T-helper 2 cell treated with Interferon-gamma antibody and Interleukin-4, amounts not matched to agents 5 μg/mL and 100 μg/mL, for 36 hours (primary cell): ENCODE measurements around the gene C19orf12.

Experiments
- DNase-seq: peaks from one replicate; pipeline ENCODE4 v3.0.0; 2021; ENCODE audit warnings: low spot score
- H3K27ac Mint-ChIP-seq: one replicate; pipeline ENCODE4 v1.8.0; 2021; ENCODE audit warnings: mild to moderate bottlenecking, mixed read lengths
- H3K27me3 Mint-ChIP-seq: one replicate; pipeline ENCODE4 v1.8.0; 2021; ENCODE audit warnings: low read depth, mixed read lengths
- H3K36me3 Mint-ChIP-seq: one replicate; pipeline ENCODE4 v1.8.0; 2021; ENCODE audit warnings: low read depth, mixed read lengths
- H3K4me1 Mint-ChIP-seq: one replicate; pipeline ENCODE4 v1.8.0; 2021; ENCODE audit warnings: low read depth, mixed read lengths
- H3K4me3 Mint-ChIP-seq: one replicate; pipeline ENCODE4 v1.8.0; 2022; ENCODE audit warnings: mild to moderate bottlenecking, moderate library complexity, mixed read lengths
- H3K9me3 Mint-ChIP-seq: one replicate; pipeline ENCODE4 v1.8.0; 2021; ENCODE audit warnings: mixed read lengths

C19orf12 gene

GRCh38 chr19:29681422-29682235, 33.4 kb downstream of the C19orf12 start:
- Mint-ChIP-seq H3K27me3 (no peaks in the 10 kb centered on the region), H3K4me3 (peak overlapping the region; percentile 66), H3K9me3 (no peaks in the 10 kb centered on the region), H3K27ac (peak overlapping the region; percentile 85), H3K36me3 (peaks cover 23% of the 10 kb centered on the region), H3K4me1 (peaks cover 42% of the 10 kb centered on the region)
- no peak for DNase-seq

GRCh38 chr19:29680937-29681336, 34.1 kb downstream of the C19orf12 start:
- Mint-ChIP-seq H3K36me3 (peaks cover 26% of the 10 kb centered on the region), H3K27me3 (no peaks in the 10 kb centered on the region), H3K4me1 (peaks cover 47% of the 10 kb centered on the region), H3K9me3 (no peaks in the 10 kb centered on the region), H3K27ac (peak overlapping the region; percentile 85), H3K4me3 (peak overlapping the region; percentile 66)
- DNase-seq: no peak

GRCh38 chr19:29680447-29680846, 34.6 kb downstream of the C19orf12 start:
- Mint-ChIP-seq H3K27me3 (no peaks in the 10 kb centered on the region), H3K9me3 (no peaks in the 10 kb centered on the region), H3K4me3 (peak overlapping the region; percentile 66), H3K27ac (peak overlapping the region; percentile 85), H3K36me3 (peaks cover 30% of the 10 kb centered on the region), H3K4me1 (peaks cover 47% of the 10 kb centered on the region)
- peak; percentile 83 for DNase-seq

DNA sequence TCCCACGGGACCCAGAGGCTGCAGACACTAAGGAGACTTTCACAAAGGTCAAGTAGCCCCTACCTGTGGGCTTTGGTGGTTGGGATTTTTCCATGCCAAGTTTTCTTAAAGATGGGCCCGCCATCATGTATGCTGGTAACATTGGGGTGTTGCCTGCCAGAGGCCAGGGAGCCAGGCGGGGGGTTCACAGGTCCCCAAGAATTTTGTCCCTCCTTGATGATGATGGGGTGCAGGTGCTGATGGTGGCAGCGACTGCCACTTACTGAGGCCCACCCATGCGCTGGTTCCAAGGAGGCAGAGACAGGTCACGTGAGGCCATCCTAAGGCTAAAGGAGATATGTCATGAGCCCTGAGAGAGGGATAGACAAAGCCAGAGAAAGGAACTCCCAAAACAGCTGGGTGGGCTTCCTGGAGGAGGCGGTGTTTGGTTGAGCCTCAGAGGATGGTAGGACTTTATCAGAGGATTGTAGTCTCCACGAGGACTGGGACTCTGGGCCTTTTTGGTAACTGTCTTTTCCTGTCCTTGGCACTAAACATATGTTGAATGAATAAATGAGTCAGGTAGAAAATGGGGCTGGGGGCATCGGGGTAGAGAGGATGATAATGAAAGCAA, 35.4 kb downstream of the C19orf12 start:
- Mint-ChIP-seq H3K4me1 (peaks cover 41% of the 10 kb centered on the region), H3K27ac (peak overlapping the region; percentile 80), H3K27me3 (no peaks in the 10 kb centered on the region), H3K36me3 (peaks cover 34% of the 10 kb centered on the region), H3K9me3 (no peaks in the 10 kb centered on the region), H3K4me3 (peak overlapping the region; percentile 53)
- DNase-seq: no peak

- peaks cover 40% of the 10 kb centered on the region for H3K4me1 Mint-ChIP-seq
Observed at GRCh38 chr19:29678484-29679106, 36.5 kb downstream of the C19orf12 start.

GRCh38 chr19:29677001-29677817, 37.9 kb downstream of the C19orf12 start:
- DNase-seq: no peak
- Mint-ChIP-seq H3K27ac (peak overlapping the region; percentile 73), H3K9me3 (no peaks in the 10 kb centered on the region), H3K27me3 (no peaks in the 10 kb centered on the region), H3K4me1 (peaks cover 47% of the 10 kb centered on the region), H3K36me3 (peaks cover 53% of the 10 kb centered on the region), H3K4me3 (no peak overlapping the region)

More at GRCh38 chr19:29678484-29679106, 36.5 kb downstream of the C19orf12 start:
- Mint-ChIP-seq H3K4me3 (no peak overlapping the region), H3K9me3 (no peaks in the 10 kb centered on the region), H3K36me3 (peaks cover 40% of the 10 kb centered on the region), H3K27me3 (no peaks in the 10 kb centered on the region), H3K27ac (no peak overlapping the region)
- no peak for DNase-seq

- Mint-ChIP-seq H3K27ac (peak overlapping the region; percentile 73), H3K27me3 (no peaks in the 10 kb centered on the region), H3K4me3 (no peak overlapping the region), H3K36me3 (peaks cover 57% of the 10 kb centered on the region), H3K9me3 (no peaks in the 10 kb centered on the region), H3K4me1 (peaks cover 53% of the 10 kb centered on the region)
- DNase-seq: no peak
Observed at GRCh38 chr19:29676586-29676985, 38.5 kb downstream of the C19orf12 start.

DNA sequence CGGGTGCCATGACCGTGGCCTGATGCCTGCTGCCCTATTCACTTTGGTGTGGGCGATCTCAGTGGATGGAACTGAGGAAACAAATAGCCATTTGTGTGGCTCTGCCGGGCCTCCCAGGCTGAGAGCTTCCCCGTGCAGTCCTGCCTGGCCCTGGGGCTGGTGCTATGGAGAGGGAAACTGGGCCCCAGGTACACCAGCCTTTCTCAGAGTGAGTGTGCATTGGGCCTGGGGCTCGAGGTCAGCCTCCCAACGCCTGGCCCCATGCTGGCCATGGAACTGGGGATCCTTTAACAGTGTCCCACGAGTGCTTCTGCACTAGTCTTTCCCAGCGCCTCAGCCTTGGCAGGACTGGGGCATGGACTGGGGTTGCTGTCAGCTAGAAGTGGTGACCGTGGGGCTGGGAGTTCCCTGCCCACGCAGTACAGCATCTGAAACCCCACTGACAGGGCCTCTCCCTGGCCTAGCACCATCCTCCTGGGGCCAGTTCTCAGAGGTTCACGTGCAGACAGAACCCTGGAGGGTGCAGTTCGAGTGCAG, 39.3 kb downstream of the C19orf12 start:
- DNase-seq: no peak
- H3K27ac Mint-ChIP-seq: no peak overlapping the region
- H3K9me3 Mint-ChIP-seq: no peaks in the 10 kb centered on the region

DNA sequence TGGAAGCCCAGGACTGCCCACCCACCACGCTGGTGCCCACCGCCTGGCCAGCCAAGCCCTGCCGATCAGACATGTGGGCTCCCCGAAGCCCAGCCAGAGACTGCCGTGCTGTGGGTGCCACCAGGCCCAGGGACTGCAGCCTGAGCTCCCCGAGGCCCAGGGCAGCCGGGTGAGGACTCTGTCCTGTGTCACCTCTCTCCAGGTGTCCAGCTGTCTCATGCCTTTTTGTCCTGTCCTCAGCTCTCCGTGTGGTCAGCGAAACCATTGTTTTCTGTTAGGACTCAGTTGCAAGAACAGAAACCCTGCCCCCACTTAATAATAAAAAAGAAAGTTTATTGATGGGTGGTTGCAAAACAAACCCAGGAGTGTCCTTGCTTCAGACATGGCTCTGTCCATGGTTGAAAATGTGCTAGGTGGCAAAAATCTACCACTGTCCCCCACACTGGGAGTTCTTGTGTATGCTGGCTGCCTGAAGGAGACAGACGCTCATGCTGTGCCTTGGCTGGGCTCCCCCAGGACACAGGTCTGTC, 39.9 kb downstream of the C19orf12 start:
- DNase-seq: no peak
- no peaks in the 10 kb centered on the region for H3K9me3 Mint-ChIP-seq
- no peak overlapping the region for H3K27ac Mint-ChIP-seq
- H3K27me3 Mint-ChIP-seq: no peaks in the 10 kb centered on the region
- H3K36me3 Mint-ChIP-seq: peaks cover 65% of the 10 kb centered on the region
- no peak overlapping the region for H3K4me3 Mint-ChIP-seq
- peaks cover 52% of the 10 kb centered on the region for H3K4me1 Mint-ChIP-seq

More for the DNA sequence above, 39.3 kb downstream of the C19orf12 start:
- peaks cover 53% of the 10 kb centered on the region for H3K4me1 Mint-ChIP-seq
- H3K27me3 Mint-ChIP-seq: no peaks in the 10 kb centered on the region
- peaks cover 62% of the 10 kb centered on the region for H3K36me3 Mint-ChIP-seq
- H3K4me3 Mint-ChIP-seq: no peak overlapping the region

GRCh38 chr19:29674374-29675119, 40.5 kb downstream of the C19orf12 start:
- Mint-ChIP-seq H3K9me3 (no peaks in the 10 kb centered on the region), H3K4me3 (no peak overlapping the region), H3K36me3 (peaks cover 67% of the 10 kb centered on the region), H3K27ac (no peak overlapping the region), H3K27me3 (no peaks in the 10 kb centered on the region), H3K4me1 (peaks cover 51% of the 10 kb centered on the region)
- DNase-seq: no peak

DNA sequence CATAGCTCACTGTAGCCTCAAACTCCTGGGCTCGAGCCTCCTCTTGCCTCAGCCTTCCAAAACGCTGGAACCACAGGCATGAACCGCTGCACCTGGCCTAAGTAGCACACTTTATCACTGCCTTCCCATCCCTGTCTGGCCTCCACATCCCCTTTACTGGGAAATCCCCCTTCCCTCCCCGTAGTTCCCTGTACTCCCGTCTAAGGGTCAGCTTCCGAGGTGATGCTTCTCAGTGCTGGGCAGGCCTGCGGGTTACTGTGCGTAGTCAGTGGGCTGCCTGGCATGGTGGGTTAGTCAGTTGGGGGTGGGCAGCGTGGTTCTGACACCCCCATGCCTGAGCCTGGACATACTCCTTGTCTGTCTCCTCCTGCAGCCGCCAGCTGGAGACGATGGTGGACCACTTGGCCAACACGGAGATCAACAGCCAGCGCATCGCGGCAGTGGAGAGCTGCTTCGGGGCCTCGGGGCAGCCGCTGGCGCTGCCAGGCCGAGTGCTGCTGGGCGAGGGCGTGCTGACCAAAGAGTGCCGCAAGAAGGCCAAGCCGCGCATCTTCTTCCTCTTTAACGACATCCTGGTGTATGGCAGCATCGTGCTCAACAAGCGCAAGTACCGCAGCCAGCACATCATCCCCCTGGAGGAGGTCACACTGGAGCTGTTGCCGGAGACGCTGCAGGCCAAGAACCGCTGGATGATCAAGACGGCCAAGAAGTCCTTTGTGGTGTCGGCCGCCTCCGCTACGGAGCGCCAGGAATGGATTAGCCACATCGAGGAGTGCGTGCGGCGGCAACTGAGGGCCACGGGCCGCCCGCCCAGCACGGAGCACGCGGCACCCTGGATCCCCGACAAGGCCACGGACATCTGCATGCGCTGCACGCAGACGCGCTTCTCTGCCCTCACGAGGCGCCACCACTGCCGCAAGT, 41.4 kb downstream of the C19orf12 start:
- peaks cover 70% of the 10 kb centered on the region for H3K36me3 Mint-ChIP-seq
- DNase-seq: no peak

GRCh38 chr19:29672933-29673336, 42.1 kb downstream of the C19orf12 start:
- Mint-ChIP-seq H3K4me3 (peak overlapping the region; percentile 92), H3K9me3 (no peaks in the 10 kb centered on the region), H3K27ac (peak overlapping the region; percentile 93), H3K4me1 (peaks cover 60% of the 10 kb centered on the region), H3K36me3 (peaks cover 72% of the 10 kb centered on the region), H3K27me3 (no peaks in the 10 kb centered on the region)
- DNase-seq: peak; percentile 84

More for the DNA sequence above, 41.4 kb downstream of the C19orf12 start:
- peak overlapping the region; percentile 92 for H3K4me3 Mint-ChIP-seq
- H3K4me1 Mint-ChIP-seq: peaks cover 55% of the 10 kb centered on the region
- H3K9me3 Mint-ChIP-seq: no peaks in the 10 kb centered on the region
- H3K27ac Mint-ChIP-seq: peak overlapping the region; percentile 93
- no peaks in the 10 kb centered on the region for H3K27me3 Mint-ChIP-seq
